HG02623 (cell line): ENCODE data around the gene UCP2.

Experiments
- ATAC-seq: cut with Tn5 transposase; IDR thresholded peaks from one replicate; pipeline ENCODE4 v1.9.1; 2021; ENCODE audit warnings: moderate library complexity; ENCODE audit not compliant: unreplicated experiment

Gene UCP2

DNA sequence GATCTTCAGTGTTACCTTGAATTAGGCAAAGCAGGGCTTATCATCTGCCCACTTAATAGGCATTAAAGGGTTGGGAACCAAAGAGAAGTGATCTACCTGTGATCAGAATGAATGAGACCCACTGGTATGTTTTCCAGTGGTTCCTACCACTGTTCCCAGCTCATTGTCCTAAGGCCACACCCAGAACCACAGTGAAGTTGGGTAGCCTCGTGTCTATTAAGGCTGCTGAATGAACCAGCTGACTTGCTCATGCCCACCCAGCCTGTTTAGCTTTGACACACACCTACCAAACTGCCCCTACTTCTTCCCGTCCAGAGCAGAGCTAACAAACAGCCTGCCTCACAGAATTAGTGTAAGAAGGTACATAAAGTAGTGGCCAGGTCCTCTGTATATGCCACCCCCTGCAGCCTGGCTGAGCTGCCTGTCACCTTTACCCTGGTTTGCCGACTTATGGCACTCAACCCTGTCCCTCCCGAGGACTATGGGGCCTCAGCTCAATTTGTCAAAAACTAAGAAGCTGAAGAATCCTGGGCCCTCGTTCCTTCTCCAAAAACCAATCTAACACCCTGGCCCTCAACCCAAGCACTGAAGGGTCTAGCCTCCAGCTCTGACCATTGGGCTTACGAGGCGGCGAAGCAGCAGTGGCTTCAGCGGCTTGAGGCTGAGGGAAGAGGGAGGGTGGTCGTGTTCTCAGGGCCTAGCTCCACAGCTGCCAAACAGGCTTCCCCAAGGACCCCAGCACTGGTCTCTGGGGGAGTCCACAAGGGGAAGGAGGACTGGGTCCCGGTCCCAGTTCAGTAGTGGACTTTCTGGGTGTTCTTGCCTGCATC, 9.8 kb downstream of the UCP2 start:
- no peak for ATAC-seq

DNA sequence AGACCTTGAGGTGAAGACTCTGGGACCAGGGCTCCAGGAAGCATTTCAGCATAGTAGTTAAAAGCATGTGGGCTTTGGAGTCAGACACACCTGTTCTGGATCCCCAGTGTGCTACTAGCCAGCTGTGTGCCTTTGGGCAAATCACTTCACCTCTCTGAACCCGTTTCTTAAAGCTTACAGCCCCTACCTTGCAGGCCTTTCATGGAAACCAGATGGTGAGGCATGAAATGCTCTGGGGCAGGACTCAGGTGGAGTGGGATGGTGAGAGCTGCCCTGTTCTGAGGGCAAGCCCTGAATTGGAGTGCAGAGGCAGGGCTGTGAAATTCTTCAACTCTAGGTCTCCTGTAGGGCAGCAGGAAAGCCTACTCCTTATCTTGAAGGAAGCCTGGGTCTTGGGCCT, 10.5 kb downstream of the UCP2 start:
- ATAC-seq: no peak

DNA sequence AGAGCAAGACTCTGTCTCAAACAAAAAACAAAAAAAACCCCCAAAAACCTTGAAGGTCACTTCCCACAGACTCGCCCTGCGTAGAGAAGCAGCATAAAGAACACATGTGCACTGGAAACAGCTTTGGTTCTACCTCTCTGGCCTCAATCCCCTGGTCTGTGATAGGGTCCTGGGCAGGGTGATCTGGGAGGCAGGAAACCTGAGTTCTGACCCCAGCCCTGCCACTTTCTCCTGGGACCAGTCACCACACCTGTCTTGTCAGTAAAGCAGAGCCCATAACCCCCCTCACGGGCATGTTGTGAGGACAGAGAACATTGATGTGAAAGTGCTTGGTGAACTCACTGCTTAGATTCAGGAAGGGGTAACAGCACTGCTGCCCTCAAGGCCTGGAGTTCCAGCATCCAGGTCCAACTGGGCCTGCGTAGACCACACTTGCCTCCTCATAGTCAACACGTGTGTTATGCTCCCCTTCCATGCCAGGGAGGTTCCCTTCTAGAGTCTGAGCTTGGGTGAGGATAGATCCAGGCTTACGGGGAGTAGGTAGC, 11.4 kb downstream of the UCP2 start:
- no peak for ATAC-seq

DNA sequence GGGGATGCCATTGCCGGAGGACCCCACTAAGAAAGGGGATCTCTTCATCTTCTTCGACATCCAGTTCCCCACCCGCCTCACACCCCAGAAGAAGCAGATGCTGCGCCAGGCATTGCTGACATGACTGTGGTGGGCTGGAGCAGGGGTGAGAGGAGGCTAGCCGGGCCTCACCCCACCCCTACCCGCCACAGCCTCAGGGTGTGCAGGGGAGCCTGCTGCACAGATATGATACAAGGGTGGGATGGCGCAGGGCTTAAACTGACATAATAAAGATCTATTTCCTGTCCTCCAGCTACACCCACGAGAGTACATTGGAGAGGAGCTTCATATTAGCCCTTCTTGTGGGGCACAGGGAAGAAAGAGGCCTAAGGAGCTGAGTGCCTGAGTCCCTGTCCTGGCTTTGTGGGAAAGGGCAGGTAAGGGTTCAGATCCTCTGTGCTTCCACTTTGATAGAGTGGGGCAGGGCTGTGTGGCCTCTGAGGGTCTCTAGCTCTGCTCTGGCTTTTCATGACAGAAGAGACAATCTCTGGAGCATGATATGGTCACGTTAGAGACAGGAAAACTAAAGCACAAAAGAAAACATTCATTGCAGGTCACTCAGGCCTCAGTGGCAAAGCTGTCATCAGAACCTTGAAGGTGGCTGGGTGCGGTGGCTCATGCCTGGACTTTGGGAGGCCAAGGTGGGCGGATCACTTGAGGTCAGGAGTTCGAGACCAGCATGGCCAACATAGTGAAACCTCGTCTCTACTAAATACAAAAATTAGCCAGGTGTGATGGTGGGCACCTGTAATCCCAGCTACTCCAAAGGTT, 12.4 kb downstream of the UCP2 start:
- ATAC-seq: no peak

DNA sequence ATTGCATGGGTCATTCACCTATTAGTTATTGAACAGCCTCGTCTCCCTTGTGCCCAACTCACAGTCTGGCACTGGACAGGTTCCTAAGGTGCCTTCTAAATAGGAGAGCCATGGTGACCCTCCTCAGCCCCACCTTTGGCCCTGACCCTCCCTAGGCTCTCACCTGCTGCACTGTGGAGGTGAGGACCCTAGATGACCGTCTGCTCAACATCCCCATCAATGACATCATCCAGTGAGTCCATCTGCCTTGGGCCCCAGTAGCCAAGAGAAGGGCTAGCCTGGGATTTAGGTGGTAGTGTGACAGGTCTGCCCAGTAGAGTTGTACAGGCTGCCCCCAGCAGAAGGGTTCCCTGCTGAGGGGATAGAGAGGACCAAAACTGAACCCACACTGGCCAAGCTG, 13.6 kb downstream of the UCP2 start:
- no peak for ATAC-seq

DNA sequence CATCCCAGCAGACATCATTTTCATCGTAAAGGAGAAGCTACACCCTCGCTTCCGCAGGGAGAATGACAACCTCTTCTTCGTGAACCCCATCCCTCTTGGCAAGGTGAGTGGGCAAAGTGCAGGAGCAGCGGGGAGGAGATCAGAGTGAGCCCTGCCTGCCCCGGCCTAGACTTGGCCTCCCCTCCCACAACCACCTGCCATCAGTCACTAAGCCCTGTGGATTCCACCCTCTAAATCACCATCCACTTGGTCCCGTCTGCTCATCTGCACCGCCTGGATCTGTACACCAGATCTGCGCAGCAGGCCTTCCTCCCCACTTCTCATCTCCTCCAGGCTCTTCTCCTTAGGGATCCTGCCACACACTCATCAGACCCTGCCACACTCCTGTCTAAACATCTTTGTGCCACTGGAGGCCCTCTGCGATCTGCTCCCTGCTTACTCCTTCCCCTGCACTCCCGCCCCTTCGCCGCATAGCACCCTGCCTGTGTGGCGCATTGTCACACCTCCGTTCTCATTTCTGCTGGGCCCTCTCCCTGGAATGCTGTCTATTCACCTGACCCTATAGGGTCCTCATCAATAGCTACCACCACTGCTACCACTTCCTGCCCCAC, 14.2 kb downstream of the UCP2 start:
- no peak for ATAC-seq

DNA sequence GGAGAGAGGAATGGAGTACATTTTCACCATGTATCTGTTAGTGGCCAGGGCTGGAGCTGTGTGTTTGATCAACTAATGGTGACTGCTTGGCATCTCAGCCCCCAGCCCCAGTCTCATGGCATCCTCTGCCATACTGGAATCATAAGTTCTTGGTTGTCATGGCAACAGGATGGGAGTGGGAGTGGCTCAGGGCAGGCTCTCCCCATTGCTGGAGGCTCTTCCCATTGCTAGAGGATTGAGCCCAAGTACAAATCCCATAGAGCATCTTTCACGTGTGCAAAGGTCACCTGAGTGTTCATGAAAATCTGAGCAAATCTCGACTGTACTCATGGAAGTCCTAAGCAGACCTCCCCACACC, 16.9 kb downstream of the UCP2 start:
- no peak for ATAC-seq

DNA sequence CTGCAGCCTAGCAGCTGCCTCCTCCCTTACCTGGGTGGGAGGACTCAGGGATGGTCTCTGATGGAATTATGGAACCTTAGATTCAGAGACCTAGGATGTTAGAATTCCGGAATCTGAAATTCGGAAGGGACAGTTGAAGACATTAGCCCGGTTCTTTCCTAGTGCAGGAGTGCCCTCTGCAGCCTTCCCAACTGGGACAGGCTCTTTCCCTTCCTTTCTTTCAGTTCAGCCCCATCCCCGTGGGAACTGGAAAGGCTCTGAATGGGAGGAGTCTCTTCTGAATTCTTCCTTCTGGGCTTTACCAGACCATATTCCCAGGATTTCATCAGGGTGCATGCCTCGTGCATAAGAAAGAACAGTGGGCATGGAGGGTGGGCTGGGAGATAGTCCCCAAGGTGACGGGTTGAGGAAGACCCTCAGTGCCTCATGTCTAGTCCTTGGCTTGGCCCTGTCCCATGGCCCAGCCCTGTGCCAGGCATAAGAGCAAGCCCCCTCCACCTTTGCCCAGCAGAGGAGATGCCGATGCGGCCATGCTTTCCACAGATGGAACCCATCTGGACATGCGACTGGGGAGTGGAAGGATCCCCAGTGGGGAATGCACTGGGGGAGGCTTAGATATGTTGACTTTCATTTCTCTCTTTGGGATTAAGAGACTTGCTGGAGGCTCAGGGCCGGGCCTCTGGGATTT, 17.4 kb downstream of the UCP2 start:
- ATAC-seq: no peak

DNA sequence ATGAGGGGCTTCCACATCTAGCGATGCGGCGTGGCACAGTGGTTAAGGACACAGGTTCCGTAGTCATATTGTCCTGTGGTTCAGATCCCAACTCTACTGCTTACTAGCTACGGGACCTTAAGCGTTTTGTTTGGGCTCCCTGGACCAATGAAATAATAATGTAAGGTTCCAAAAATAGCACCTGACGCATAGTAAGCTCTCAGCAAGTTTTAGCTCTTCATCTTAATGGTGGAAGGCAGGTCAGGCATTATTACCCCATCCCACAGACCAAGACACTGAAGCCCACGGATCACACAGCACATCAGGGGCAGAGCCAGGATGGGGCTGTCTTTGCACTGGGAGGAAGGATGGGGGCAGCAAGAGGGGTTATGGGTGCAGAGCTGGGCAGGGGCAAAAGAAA, 18.8 kb downstream of the UCP2 start:
- ATAC-seq: no peak

DNA sequence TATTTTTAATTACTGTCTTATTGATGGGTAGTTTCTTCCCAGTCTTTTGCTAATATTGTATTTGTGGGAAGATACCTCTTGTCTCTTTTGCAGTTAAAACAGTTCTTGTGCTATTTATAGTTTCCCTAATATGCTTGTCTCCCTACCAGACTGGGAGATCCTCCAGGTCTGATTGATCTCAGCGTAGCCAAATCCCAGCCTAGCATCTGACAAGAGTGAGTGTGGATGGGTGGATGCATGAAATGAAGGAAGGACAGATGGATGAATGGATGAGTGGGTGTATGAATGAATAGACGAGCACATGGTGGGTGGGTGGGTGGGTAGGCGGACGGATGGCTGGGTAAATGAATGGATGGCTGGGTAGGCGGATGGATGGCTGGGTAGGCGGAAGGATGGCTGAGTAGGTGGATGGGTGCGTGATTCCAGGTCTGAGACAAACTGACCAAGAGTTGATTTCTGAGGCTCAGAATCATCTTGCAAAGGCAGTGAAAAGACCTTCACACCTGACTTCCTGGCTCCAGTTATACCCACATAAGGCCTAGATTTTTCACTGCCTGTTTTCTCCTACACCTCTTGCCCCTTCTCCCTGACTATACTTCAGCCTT, 20.4 kb downstream of the UCP2 start:
- no peak for ATAC-seq

DNA sequence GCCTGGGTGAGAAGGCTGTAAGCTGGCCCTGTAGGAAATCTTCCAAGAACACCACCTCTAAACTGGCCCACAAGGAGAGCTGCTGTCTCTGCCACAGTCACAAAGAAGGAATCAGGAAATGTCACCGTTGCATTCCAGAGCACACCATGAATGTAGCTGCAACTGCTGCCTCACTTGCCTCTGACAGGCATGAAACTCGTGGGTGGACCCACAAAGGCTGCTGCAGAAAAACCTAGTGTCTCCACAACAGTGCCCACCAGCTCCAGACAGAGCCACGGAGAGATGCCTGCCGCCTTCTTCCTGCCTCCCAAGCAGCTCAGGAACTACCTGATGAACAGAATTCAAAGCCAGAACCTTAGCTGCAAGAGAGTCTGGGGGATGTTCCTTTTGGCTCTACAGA, 21.3 kb downstream of the UCP2 start:
- ATAC-seq: no peak

DNA sequence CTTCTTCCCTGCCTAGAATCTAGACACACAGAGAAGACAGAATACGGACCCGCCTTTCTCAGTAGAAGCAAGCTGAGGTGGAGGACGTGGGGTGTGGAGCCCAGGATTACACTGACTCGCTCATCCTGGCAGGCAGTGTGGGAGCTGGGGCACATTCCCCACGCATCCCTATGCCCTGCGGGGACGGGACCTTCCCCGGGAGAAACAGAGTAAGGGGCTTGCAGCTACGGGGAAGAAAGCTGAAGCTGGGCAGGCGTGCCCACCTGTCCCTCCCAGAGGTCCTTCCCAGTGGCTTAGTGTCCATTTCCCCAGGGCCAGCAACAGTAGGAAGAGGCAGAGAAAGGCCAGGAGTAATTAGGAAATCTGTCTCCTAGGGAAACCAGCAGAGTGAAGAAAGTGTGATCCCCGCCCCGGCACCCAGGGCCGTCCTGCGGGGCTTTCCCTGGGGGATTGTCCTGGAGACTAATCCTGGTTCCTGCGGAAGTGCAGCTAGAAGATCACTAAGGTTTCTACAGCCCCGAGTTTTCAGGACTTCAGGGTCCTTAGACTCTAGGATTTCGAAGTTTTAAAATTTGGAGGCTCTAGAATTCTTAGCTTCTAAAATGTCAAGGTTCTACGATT, 24.0 kb downstream of the UCP2 start:
- ATAC-seq: no peak

DNA sequence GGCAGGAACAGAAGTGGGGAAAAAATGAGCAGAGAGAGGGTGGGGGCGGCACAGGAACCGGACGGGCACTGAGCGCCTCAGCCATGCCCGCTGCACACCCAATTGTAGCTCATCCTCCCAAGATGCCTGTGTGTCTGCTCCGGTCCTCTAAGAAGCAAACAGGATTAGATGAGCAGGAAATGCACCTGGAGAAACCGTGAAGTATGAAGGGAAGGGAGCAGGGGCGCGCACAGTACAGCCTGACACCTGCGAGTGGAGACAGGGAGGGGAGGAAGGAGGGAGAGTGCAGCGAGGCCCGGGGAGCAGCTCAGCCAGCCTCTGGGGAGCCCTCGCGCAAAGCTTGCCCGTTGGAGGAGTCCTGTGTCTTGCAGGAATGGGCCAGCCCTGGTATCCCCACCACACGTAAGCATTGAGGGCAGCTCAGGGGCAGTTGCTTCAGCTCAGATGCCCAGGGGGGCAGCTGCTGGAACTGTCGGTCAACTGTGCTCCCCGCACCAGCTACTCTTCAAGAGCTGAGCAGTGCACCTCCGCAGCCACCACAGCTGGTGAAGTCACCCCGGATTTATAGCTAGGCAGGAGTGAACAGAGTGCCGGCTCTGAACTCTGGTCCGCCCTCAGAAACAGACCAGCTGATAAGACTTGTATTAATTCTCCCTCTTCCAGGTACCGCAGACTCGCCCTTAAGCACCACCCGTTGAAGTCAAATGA, 24.8 kb downstream of the UCP2 start:
- ATAC-seq: no peak

DNA sequence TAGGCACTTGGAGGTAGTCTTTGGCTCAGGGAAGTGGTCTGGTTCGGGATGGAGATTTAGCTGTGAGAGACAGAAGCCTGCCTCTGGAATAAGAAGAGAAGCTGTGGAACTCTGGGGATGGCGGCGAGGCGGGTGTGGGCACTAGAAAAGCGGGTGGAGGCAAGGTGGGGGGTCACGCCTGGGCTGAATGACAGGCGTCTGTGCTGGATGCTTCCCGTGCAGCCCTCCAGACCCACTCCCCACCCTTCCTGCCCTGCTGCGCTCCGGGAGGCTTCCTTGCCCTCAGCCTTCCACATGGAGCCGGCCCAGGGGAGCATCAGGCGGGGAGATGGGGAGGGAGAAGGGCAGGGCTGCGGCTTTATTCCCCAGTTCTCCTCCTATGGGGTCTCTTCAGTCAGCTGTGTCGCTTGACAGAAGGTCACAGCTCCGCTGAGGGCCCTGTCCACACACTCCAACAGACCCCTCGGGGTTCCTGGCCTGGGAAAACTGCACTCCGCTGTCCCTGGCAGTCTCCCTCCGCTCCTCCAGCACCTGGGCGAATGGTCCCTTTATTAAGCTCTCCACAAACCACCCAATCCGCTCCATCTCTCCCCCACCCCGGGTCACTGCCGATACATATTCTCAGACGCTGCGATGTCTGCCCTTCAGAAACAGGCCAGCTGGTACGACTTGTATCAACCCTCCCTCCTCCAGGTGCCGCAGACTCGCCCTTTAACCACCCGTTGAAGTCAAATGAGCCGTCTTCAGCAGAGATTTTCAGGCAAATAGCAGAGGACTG, 25.6 kb downstream of the UCP2 start:
- ATAC-seq: no peak

DNA sequence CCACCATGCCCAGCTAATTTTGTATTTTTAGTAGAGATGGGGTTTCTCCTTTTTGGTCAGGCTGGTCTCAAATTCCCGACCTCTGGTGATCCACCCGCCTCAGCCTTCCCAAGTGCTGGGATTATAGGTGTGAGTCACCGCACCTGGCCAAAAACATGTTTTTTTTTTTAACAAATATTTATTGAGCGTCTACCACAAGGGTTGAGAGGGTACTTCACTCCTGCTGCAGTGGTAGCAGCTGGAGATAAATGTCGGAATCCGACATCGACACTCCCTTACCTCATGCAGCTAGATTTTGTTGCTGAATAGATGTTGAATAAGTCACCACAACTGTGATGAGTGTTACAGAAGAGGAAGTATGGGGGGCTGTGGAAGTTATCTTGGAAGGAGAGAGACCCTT, 30.8 kb downstream of the UCP2 start:
- no peak for ATAC-seq

DNA sequence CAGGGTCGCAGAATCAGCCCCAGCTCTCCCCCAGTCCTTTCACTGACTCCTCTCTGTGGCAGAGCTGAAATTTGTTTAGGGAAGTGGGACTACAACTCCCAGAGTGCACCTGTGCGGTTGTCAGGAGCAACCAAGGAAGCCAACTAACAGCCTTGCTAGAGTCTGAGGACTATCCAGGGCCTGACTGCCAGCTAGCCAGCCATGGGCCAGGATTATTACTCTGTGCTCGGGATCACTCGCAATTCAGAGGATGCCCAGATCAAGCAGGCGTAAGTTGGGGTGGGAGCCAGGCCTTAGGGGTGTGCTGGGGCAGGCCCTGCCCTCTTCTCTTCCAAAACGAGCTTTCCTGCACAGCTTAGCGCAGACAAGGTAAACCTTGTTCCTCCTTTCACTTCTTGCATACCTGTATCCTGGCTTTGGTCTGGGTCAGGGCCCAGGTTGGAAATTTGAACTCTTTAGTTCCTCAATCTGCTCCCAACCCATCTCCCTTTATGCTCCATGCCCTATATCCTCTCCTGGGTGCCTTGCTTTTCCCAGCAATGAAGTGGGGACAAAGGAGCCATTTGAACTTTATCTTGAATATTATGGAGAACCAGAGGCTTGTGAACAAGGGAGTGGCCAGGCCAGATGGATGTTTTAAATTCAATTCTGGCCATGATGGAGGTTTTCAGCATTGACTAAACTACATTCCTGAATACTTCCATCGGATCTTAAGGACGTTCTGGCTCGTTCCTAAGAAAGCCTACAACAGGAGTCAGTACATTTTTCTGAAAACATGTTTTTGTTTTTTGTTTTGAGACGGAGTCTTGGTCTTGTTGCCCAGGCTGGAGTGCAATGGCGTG, 31.6 kb downstream of the UCP2 start, which contains the start of gene DNAJB13:
DNAJB13 (plus strand) TSS at position 158 of the 842 bp plus-strand sequence; CDS start at position 202, 44 bp downstream.
- peak; percentile 50 for ATAC-seq

DNA sequence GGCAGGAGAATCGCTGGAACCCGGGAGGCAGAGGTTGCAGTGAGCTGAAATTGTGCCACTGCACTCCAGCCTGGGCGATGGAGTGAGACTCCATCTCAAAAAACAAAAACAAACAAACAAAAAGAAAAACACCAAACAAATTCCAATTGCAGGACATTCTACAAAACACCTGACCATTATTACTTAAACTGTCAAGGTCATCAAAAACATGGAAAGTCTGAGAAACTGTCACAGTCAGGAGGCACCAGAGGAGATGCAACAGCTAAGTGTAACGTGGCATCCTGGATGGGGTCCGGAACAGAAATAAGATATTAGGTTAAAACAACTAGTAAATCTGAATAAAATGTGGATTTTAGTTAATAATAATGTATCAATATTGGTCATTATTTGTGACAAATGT, 32.7 kb downstream of the UCP2 start:
- ATAC-seq: no peak

DNA sequence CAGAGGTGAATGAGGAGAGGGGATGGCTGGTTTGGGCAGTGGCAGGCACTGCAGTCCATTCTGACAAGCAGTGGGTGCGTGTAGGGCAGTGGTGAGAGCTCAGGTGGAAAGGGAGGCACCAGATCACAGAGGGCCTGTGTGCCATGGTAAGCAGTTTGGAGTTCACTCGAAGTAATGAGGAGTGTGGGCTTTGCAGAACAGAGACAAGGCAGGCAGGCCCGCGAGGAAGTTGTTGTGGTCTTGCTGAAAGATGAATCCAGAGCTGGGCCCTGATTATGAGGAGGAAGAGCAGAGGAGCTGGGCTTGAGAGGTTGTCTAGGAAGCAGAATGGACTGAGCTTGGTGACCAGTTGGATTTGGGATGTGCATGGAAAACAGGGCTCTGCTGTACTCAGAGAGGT, 33.4 kb downstream of the UCP2 start:
- no peak for ATAC-seq
